Measurements from ENCODE around the gene DAAM1.

- TF ChIP-seq EZH2 (IDR thresholded peaks at IDR 0.05; ENCODE audit: borderline replicate concordance, low read depth, low read length, poor library complexity, severe bottlenecking) (no peak), CTCF (conservative IDR thresholded peaks at IDR 0.05; ENCODE audit: low read depth, low read length) (no peak)
Observed at GRCh38 chr14:59302313-59302712, 113.8 kb downstream of the DAAM1 start.
